ENCODE results near the gene SMYD3. TPM values are rescaled to one million over a fixed set of nuclear protein-coding genes. Genes with fewer than 3 reads are reported as not detected.

Gene SMYD3
- total and polyA plus RNA-seq, 2 of the 13 experiments (the other 11 are each of a cell fraction or from before 2014, with no cell fraction given): 27.7 to 35.8 TPM

DNA sequence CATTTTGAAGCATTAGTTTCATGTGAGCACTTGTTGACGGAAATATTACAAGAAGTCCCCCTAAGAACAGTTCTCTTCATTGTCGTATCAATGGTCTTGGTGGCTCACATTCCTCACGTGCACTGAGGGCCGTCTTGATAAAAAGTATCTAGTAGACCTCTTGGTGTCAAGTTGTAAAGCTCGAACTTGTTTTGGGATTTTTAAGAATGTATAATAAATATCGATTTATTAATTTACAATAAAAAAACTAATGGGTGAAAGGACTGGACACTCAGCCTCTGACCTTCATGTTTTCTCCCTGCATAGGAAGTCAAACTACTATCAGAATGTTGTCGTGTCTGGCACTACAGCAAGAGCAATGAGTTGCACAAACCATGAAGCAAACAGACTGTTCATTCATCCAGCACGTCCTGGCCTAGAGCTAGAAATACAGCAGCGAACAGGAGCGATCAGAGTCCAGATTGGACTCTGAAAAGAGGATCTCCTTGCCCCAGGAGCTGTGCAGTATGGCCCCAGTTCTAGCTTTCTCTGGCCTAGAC lies 319.2 kb downstream of the SMYD3 start (continued):
- TF ChIP-seq, protein P1, sequence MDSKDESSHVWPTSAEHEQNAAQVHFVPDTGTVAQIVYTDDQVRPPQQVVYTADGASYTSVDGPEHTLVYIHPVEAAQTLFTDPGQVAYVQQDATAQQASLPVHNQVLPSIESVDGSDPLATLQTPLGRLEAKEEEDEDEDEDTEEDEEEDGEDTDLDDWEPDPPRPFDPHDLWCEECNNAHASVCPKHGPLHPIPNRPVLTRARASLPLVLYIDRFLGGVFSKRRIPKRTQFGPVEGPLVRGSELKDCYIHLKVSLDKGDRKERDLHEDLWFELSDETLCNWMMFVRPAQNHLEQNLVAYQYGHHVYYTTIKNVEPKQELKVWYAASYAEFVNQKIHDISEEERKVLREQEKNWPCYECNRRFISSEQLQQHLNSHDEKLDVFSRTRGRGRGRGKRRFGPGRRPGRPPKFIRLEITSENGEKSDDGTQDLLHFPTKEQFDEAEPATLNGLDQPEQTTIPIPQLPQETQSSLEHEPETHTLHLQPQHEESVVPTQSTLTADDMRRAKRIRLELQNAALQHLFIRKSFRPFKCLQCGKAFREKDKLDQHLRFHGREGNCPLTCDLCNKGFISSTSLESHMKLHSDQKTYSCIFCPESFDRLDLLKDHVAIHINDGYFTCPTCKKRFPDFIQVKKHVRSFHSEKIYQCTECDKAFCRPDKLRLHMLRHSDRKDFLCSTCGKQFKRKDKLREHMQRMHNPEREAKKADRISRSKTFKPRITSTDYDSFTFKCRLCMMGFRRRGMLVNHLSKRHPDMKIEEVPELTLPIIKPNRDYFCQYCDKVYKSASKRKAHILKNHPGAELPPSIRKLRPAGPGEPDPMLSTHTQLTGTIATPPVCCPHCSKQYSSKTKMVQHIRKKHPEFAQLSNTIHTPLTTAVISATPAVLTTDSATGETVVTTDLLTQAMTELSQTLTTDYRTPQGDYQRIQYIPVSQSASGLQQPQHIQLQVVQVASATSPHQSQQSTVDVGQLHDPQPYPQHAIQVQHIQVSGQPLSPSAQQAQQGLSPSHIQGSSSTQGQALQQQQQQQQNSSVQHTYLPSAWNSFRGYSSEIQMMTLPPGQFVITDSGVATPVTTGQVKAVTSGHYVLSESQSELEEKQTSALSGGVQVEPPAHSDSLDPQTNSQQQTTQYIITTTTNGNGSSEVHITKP (CRISPR knock-in tag; IDR thresholded peaks at IDR 0.05; ENCODE audit: low read depth): peak; percentile 35; the same call in 1 of the 2 replicates
- TF ChIP-seq, protein P2, sequence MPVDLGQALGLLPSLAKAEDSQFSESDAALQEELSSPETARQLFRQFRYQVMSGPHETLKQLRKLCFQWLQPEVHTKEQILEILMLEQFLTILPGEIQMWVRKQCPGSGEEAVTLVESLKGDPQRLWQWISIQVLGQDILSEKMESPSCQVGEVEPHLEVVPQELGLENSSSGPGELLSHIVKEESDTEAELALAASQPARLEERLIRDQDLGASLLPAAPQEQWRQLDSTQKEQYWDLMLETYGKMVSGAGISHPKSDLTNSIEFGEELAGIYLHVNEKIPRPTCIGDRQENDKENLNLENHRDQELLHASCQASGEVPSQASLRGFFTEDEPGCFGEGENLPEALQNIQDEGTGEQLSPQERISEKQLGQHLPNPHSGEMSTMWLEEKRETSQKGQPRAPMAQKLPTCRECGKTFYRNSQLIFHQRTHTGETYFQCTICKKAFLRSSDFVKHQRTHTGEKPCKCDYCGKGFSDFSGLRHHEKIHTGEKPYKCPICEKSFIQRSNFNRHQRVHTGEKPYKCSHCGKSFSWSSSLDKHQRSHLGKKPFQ (CRISPR knock-in tag; IDR thresholded peaks at IDR 0.05; ENCODE audit: insufficient replicate concordance): no peak
- TF ChIP-seq RCOR2 (CRISPR knock-in tag; IDR thresholded peaks at IDR 0.05) (peak; percentile 35; the same call in 1 of the 2 replicates), RXRA (CRISPR knock-in tag; IDR thresholded peaks at IDR 0.05) (no peak; the same call in 1 of the 2 replicates), IKZF1 (IDR thresholded peaks at IDR 0.05) (no peak), ZNF780A (CRISPR knock-in tag; IDR thresholded peaks at IDR 0.05) (no peak), FOXA3 (CRISPR knock-in tag; IDR thresholded peaks at IDR 0.05) (peak; percentile 71), HHEX (CRISPR knock-in tag; IDR thresholded peaks at IDR 0.05) (no peak), GATAD1 (CRISPR knock-in tag; IDR thresholded peaks at IDR 0.05) (0 out of 2 replicates have a peak, but pooled peaks have one; percentile 53), NPAS2 (CRISPR knock-in tag; IDR thresholded peaks at IDR 0.05; ENCODE audit: borderline replicate concordance) (no peak), ZNF232 (CRISPR knock-in tag; IDR thresholded peaks at IDR 0.05; ENCODE audit: borderline replicate concordance) (no peak), TBX2 (CRISPR knock-in tag; IDR thresholded peaks at IDR 0.05; ENCODE audit: borderline replicate concordance) (no peak)
- TF ChIP-seq, protein P3, sequence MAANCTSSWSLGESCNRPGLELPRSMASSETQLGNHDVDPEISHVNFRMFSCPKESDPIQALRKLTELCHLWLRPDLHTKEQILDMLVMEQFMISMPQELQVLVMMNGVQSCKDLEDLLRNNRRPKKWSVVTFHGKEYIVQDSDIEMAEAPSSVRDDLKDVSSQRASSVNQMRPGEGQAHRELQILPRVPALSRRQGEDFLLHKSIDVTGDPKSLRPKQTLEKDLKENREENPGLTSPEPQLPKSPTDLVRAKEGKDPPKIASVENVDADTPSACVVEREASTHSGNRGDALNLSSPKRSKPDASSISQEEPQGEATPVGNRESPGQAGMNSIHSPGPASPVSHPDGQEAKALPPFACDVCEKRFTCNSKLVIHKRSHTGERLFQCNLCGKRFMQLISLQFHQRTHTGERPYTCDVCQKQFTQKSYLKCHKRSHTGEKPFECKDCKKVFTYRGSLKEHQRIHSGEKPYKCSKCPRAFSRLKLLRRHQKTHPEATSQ (CRISPR knock-in tag; IDR thresholded peaks at IDR 0.05; ENCODE audit: borderline replicate concordance): no peak
- TF ChIP-seq, protein P4, sequence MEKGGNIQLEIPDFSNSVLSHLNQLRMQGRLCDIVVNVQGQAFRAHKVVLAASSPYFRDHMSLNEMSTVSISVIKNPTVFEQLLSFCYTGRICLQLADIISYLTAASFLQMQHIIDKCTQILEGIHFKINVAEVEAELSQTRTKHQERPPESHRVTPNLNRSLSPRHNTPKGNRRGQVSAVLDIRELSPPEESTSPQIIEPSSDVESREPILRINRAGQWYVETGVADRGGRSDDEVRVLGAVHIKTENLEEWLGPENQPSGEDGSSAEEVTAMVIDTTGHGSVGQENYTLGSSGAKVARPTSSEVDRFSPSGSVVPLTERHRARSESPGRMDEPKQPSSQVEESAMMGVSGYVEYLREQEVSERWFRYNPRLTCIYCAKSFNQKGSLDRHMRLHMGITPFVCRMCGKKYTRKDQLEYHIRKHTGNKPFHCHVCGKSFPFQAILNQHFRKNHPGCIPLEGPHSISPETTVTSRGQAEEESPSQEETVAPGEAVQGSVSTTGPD (CRISPR knock-in tag; IDR thresholded peaks at IDR 0.05): no peak
- TF ChIP-seq, protein P5, sequence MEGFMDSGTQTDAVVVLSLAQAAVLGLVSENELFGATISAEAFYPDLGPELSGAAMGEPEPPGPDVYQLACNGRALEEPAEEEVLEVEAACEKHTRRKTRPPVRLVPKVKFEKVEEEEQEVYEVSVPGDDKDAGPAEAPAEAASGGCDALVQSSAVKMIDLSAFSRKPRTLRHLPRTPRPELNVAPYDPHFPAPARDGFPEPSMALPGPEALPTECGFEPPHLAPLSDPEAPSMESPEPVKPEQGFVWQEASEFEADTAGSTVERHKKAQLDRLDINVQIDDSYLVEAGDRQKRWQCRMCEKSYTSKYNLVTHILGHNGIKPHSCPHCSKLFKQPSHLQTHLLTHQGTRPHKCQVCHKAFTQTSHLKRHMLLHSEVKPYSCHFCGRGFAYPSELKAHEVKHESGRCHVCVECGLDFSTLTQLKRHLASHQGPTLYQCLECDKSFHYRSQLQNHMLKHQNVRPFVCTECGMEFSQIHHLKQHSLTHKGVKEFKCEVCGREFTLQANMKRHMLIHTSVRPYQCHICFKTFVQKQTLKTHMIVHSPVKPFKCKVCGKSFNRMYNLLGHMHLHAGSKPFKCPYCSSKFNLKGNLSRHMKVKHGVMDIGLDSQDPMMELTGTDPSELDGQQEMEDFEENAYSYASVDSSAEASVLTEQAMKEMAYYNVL (CRISPR knock-in tag; IDR thresholded peaks at IDR 0.05; ENCODE audit: borderline replicate concordance): no peak; the same call in 1 of the 2 replicates
- TF ChIP-seq, protein P6, sequence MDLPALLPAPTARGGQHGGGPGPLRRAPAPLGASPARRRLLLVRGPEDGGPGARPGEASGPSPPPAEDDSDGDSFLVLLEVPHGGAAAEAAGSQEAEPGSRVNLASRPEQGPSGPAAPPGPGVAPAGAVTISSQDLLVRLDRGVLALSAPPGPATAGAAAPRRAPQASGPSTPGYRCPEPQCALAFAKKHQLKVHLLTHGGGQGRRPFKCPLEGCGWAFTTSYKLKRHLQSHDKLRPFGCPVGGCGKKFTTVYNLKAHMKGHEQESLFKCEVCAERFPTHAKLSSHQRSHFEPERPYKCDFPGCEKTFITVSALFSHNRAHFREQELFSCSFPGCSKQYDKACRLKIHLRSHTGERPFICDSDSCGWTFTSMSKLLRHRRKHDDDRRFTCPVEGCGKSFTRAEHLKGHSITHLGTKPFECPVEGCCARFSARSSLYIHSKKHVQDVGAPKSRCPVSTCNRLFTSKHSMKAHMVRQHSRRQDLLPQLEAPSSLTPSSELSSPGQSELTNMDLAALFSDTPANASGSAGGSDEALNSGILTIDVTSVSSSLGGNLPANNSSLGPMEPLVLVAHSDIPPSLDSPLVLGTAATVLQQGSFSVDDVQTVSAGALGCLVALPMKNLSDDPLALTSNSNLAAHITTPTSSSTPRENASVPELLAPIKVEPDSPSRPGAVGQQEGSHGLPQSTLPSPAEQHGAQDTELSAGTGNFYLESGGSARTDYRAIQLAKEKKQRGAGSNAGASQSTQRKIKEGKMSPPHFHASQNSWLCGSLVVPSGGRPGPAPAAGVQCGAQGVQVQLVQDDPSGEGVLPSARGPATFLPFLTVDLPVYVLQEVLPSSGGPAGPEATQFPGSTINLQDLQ (CRISPR knock-in tag; IDR thresholded peaks at IDR 0.05): no peak
